ENCODE data around the gene KMT2E.

The KMT2E gene

DNA sequence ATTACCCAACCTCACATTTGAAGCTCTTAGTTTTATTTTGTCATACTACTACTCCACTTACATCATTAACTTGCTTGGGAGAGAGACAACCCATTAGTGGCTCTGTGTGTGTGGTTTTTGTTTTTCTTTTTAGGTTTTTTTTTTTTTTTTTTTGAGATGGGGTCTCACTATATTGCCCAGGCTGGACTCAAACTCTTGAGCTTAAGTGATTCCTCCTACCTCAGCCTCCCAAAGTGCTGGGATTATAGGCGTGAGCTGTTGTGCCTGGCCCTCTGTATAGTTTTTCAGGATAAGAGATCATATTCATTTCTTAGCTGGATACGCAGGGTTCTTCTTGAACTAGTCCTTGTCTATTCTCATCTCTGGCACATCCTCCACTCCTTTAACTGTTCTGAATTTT, 41.1 kb downstream of the KMT2E start:
- DNase-seq (ENCODE audit: extremely low read depth, low read depth), result no peak
- no peak overlapping the region for H3K4me3 ChIP-seq (replicated peaks; ENCODE audit: low read depth, low read length)
- TF ChIP-seq, protein P1, sequence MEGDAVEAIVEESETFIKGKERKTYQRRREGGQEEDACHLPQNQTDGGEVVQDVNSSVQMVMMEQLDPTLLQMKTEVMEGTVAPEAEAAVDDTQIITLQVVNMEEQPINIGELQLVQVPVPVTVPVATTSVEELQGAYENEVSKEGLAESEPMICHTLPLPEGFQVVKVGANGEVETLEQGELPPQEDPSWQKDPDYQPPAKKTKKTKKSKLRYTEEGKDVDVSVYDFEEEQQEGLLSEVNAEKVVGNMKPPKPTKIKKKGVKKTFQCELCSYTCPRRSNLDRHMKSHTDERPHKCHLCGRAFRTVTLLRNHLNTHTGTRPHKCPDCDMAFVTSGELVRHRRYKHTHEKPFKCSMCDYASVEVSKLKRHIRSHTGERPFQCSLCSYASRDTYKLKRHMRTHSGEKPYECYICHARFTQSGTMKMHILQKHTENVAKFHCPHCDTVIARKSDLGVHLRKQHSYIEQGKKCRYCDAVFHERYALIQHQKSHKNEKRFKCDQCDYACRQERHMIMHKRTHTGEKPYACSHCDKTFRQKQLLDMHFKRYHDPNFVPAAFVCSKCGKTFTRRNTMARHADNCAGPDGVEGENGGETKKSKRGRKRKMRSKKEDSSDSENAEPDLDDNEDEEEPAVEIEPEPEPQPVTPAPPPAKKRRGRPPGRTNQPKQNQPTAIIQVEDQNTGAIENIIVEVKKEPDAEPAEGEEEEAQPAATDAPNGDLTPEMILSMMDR (IDR thresholded peaks at IDR 0.05; ENCODE audit: low read depth, low read length, missing control alignments), result no peak

DNA sequence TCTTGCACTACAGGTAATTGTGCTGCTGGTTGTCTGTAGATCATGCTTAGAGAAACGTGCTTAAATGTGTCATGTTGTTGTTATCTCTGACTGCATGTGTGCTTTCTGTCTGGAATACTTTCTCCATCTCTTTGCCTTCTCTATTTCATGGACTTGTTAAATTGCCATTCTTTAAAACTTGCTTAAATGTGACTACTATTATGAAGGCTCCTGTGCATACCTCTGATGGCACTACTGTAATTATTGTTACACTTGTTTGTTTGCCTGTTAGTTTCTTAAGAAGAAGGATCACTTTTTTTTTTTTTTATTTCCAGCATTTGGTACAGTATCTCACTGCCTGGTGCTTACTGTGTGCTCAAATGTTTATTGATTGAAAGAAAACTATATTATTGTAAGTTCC, 41.6 kb downstream of the KMT2E start:
- H3K4me3 ChIP-seq (replicated peaks; ENCODE audit: low read depth, low read length), result no peak overlapping the region
- TF ChIP-seq, protein P1 (IDR thresholded peaks at IDR 0.05; ENCODE audit: low read depth, low read length, missing control alignments), result no peak
- no peak for DNase-seq (ENCODE audit: extremely low read depth, low read depth)

DNA sequence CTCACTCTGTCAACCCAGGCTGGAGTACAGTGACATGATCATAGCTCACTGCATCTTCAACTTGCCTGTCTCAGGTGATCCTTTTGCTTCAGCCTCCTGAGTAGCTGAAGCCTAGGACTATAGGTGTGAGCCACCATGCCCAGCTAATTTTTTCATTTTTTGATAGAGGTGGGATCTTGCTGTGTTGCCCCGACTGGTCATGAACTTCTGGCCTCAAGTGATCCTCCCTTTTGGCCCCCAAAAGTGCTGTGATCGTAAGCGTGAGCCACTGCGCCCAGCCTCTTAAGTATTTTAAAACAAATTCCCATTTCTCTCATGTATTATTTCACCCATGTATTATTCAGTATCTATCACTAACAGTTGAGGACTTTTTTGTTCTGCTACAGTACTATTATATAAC, 43.5 kb downstream of the KMT2E start:
- no peak for DNase-seq (ENCODE audit: extremely low read depth, low read depth)
- H3K4me3 ChIP-seq (replicated peaks; ENCODE audit: low read depth, low read length), result no peak overlapping the region
- TF ChIP-seq, protein P1 (IDR thresholded peaks at IDR 0.05; ENCODE audit: low read depth, low read length, missing control alignments), result no peak

DNA sequence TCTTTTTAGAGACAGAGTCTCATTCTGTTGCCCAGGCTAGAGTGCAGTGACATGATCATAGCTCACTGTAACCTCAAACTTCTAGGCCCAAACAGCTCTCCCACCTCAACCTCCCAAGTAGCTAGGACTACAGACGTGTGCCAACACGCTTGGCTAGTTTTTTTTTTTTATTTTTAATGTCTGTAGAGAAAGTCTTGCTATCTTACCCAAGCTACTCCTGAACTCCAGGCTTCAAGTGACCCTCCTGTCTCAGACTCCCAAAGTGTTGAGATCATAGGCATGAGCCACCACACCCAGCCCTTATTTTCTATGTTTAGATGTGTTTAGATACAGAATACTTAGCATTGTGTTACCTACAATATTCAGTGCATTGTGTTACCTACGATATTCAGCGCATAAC, 46.4 kb downstream of the KMT2E start:
- TF ChIP-seq, protein P1 (IDR thresholded peaks at IDR 0.05; ENCODE audit: low read depth, low read length, missing control alignments), result no peak
- DNase-seq (ENCODE audit: extremely low read depth, low read depth), result no peak
- no peak overlapping the region for H3K4me3 ChIP-seq (replicated peaks; ENCODE audit: low read depth, low read length)

DNA sequence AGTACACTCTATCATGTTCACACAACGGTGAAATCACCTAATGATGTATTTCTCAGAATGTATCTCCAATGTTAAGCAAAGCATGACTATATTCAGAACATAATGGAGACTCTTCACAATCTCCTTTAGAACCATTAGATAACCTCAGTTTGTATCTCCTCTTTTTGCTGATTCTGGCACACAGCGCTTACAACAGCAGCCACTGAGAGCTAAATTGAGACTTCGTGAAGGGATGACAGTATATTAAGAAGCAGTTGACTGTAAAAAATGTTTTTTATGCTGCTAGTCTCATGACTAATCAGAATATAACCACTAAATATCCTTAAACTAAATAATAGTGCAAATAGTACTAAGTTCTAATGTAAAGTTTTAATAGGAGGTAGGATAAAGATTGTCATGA, 46.9 kb downstream of the KMT2E start:
- no peak overlapping the region for H3K4me3 ChIP-seq (replicated peaks; ENCODE audit: low read depth, low read length)
- TF ChIP-seq, protein P1 (IDR thresholded peaks at IDR 0.05; ENCODE audit: low read depth, low read length, missing control alignments), result no peak
- no peak for DNase-seq (ENCODE audit: extremely low read depth, low read depth)

DNA sequence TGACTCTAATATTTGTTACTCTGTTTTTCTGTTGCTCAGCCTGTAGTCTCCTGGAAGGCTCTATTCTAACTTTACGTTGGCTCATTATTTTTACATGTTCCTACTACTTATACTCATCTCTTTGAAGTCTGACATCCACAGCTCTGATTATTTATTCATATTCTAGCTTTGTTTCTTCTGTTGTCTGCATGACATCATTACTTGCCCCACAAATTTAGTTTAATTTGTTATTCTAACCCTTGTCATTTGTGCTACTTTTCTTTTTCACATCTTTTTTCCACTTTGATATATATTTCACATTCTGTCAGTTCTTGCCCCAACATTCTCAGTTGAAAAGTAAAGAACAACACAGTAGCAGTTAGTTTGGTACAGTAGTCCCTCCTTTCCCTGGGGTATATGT, 51.1 kb downstream of the KMT2E start:
- DNase-seq (ENCODE audit: extremely low read depth, low read depth), result no peak
- H3K4me3 ChIP-seq (replicated peaks; ENCODE audit: low read depth, low read length), result no peak overlapping the region
- TF ChIP-seq, protein P1 (IDR thresholded peaks at IDR 0.05; ENCODE audit: low read depth, low read length, missing control alignments), result no peak

DNA sequence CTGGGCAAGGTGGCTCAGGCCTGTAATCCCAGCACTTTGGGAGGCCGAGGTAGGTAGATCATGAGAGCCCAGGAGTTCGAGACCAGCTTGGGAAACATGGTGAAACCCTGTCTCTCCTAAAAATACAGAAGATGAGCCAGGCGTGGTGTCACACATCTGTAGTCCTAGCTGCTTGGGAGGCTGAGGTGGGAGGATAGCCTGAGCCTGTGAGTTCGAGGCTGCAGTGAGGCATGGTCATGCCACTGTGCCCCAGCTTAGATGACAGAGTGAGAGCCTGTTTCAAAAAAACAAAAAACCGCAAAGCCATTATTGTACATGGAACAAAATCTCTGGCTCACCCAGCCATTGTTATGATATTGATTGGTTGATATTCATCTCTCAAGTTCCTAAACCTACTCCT, 53.7 kb downstream of the KMT2E start:
- no peak overlapping the region for H3K4me3 ChIP-seq (replicated peaks; ENCODE audit: low read depth, low read length)
- no peak for DNase-seq (ENCODE audit: extremely low read depth, low read depth)
- TF ChIP-seq, protein P1 (IDR thresholded peaks at IDR 0.05; ENCODE audit: low read depth, low read length, missing control alignments), result no peak
